AG09309 (cell line): ENCODE measurements around the gene CDKN2D.

ENCODE experiments used
- DNase-seq: peaks from one replicate; pipeline ENCODE4 v3.0.0-alpha.2; 2010; ENCODE audit warnings: low read depth
- H3K4me3 ChIP-seq: 2 replicates; pipeline ENCODE4 v1.5.1; 2011; ENCODE audit warnings: mild to moderate bottlenecking, low read depth, low read length, moderate library complexity; ENCODE audit not compliant: control insufficient read depth
- CTCF ChIP-seq: IDR thresholded peaks from 2 replicates; pipeline ENCODE4 v1.5.1; 2011; ENCODE audit warnings: mild to moderate bottlenecking, low read depth, low read length, inconsistent platforms; ENCODE audit not compliant: insufficient read depth, control insufficient read depth; ENCODE audit errors: missing control alignments

The CDKN2D gene

GRCh38 chr19:10593148-10593547 is 24.4 kb upstream of the CDKN2D start:
- H3K4me3 ChIP-seq = no peak overlapping the region
- no peak for TF ChIP-seq CTCF
- no peak for DNase-seq

- no peak overlapping the region for H3K4me3 ChIP-seq
- no peak for TF ChIP-seq CTCF
- no peak for DNase-seq
These were observed 19.0 kb upstream of the CDKN2D start for GRCh38 chr19:10587839-10588150.

GRCh38 chr19:10587022-10587838 is 18.5 kb upstream of the CDKN2D start, which contains the start of gene AP1M2:
AP1M2 (minus strand) TSS chr19:10587312; CDS start chr19:10587231, 81 bp downstream.
- TF ChIP-seq CTCF = no peak
- no peak within 1 kb of the TSS for H3K4me3 ChIP-seq
- no peak for DNase-seq

- no peak overlapping the region for H3K4me3 ChIP-seq
- TF ChIP-seq CTCF = no peak
- DNase-seq = no peak
These were observed 17.6 kb upstream of the CDKN2D start for GRCh38 chr19:10586396-10586795.

GRCh38 chr19:10583036-10583776 is 14.4 kb upstream of the CDKN2D start:
- TF ChIP-seq CTCF = no peak
- DNase-seq = no peak
- no peak overlapping the region for H3K4me3 ChIP-seq

GRCh38 chr19:10582091-10582490 is 13.3 kb upstream of the CDKN2D start:
- TF ChIP-seq CTCF = no peak
- DNase-seq = no peak
- H3K4me3 ChIP-seq = no peak overlapping the region
